Ramos (cell line): ENCODE measurements around the gene TMA7.

Experiments
- in situ Hi-C: fragments of 300-500 bp; cut with MboI; formaldehyde crosslinking; loops from one replicate; pipeline ENCODE4 v1.14.3; 2022; ENCODE audit warnings: low sequenced_read_pairs; ENCODE audit not compliant: unreplicated experiment

Gene TMA7

DNA sequence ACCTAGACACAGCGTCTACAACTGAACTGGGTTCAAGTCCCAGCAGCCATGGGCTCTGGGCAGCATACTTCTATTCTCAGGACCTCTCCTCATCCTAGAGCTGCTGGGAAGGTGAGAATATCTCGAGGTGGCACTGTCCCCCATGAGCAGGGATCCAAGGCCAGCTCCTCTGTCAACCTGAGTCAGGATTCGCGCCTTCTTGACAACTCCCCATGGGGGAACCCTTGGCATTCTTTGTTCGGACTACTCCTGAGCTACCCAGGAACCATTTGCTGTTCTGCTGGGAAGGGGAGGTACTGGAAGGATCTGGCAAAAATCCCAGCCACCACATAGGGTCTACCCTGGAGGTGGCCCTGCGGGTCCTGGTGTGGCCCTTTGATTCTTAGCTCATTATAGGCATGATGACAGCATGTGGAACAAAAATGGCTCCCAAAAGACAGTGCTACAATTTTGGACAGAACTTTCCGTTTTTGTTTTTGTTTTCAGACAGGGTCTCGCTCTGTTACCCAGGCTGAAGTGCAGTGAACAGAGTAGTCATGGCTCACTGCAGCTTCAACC is 32.4 kb upstream of the TMA7 start:
- in situ Hi-C loops, result loop anchor here (10.0 kb wide), 1 partner anchor 137 kb away; no protein-coding TSS in a partner anchor

DNA sequence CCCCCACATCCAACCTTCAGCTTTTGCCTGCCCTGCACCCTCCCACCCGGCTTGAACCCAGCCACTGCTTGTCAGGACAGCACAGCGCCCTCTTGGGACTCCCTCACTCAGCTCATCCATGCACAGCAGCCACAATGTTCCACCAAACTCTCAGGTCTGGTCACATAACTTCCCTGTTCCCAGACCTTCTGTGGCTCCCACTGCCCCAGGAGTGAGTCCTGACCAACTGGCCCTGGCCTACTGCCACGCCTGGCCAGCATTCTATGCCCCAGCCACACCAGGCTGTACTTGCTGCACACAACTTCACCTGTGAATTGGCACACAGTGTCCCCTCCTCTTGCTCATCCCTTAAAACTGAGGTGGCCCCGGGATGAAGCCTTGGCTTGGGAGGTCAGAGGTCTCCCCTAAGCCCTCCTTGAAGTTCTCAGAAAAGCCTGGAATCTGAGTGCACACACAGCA is 31.2 kb upstream of the TMA7 start:
- in situ Hi-C loops, result loop anchor here (10.0 kb wide), 1 partner anchor 136 kb away; no protein-coding TSS in a partner anchor

DNA sequence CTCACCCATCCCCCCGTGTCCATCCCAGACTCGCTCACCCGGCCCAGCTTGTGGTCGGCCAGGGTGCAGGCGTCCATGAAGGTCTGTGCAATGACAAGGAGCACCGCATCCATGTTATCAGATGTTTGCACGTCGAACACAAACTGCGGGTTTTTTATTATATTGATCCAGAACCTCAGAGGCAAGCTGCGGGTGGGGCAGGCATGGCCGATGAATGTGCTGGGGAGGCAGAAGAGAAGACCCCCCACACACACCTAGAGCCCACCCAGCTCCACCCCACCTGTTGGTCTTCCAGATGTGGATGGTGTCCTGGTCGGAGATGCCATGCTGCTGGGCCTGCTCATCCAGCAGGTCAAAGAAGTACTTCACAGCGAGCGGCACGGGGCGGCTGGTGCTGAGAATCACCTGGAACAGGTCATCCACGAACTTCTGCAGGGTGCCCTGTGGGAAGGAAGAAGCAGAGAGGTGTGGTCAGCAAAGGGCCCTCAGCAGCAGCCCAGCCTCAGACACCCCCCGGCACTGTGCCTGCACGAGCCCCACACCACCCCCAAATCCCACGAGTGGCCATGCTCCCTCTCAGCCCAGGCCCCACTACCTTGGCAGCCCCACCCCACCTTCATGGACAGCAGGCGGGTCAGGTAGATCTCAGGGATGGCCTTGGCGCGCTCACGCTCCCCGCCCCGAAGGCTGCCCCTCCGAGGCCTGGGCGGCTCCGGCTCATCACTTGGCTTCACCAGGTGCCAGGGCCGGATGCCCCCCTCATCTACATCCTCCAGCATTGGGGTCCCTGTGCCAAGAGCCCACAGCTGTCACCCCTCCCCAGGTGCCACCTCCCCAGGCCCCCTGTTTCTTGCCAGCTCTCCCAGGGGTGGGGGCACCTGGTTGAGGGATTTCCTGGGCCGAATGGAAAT is 30.5 kb upstream of the TMA7 start:
- in situ Hi-C loops, result loop anchor here (10.0 kb wide), 1 partner anchor 135 kb away; no protein-coding TSS in a partner anchor

DNA sequence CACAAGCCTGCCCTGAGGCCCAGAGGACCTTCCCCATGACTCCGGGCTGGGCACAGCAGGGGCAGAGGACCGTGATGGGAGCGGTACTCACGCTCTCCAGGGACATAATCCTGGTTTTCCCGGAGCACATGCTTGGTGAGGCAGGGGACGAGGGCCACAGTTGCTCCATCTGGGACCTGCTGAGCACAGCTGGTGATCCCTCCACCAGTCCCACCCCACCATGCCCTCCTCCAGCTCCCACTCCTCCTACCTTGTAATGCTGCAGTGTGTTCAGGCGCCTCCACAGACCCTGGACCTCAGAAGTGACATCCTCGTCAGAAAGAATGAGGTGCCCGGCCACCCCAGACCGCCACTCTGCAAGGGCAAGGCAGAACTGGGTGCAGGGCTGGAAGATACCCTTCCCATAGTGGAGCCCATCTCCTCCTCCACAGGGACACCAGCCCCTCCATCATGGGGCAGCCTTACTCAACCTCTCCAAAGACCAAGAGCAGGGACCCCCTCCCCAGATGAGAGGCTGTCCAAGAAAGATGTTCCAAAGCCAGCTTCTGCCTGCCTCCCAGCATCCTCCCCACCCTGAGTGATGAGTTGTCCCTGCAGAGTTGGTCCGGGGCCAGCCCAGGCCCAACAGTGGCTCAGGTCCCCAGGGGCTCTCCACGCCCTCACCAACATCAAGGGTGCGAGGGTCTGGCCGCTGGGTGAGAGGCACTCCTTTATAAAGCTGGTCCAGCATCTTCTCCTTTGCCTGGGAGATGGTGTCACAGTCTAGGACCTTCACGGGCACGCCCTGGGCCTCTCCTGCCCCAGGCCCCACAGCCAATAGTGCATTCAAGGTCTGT is 29.6 kb upstream of the TMA7 start:
- in situ Hi-C loops, result no loop called here

DNA sequence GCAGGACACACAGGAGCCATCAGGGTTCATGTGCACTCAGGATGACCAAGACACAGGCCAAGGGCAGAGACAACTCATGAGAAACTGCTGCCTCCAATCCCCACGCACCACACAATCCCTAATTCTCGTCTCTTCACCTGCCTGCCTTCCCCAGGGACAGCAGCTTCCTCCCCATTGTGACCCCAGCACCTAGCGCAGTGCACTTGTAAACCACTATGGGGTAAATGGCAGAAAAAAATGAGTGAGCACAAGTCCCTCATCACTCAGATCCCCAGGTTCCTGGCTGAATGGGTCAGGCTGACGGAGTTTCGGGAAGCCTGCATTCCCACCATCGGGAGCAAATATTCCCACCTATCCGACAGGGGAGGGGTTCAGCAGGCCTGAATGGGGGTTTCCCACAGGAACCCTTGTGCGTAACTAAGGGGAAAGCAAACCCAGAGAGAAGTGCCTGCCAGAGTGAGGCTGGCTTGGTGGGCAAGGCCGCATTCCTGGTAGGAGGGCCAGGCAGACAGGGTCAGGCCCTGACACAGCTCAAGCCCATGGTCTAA is 28.9 kb upstream of the TMA7 start:
- in situ Hi-C loops, result no loop called here

DNA sequence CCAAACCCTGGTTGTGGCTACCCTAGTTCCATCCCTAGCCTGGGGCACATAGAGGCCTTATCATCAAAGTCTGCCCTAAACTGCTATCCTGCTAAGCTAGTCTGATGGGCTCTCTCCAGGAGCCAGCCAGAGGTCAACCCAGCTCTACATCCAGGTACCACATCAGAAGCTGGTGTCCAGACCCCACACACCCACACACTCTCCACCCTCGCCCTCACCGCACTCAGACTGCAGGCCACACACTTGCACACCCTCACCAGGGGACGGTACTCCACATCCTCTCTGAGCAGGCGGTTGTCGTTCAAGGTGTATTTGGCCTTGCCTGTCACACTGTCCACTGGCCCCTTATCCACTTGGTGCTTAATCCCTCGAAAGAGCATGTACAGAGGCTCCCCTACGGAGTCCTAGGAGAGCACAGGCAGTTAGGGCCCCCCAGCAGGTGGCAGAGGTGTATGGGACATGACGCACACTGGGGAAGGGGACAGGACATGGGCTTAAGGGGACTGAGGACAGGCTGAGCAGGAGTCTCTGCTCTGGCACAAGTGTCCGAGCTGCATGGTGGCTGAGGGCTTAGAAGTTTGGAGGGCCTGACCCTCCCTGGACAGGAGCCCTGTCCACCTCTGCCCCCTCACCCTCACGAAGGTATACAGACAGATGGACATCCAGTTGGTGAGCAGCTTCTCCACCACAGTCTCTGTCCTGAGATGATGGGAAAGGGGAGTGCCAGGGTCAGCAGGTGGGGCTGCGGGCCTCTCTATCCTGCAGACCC is 28.3 kb upstream of the TMA7 start:
- in situ Hi-C loops, result no loop called here

DNA sequence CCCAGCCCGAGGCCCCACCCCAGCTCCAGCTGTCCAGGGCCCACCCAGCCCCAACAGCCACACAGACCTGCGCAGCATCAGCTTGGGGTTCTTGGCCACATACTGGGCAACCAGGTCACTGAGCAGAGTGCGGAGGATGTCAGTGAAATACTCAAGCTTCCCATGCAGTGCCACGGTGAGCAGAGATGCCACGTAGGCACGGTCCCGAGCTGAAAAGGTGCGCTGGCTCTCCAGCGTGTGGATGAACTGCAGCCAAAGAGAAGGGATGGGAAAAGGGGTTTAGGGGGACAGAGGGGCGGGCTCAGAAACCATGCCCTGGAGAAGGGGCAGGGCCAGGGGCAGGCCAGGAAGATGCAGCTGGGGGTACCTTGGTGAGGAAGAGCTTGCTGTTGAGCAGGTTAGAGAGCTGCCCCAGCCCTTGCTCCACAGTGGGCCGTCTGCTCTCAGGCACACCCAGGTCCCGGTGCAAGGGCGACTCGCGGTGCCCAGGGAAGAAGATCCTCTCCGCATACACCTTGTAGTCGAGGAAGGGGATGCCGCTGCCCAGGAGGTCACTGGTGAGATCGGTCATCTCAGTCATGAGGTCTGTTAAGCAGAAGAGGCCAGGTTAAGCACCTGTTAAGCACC is 27.6 kb upstream of the TMA7 start:
- in situ Hi-C loops, result no loop called here

DNA sequence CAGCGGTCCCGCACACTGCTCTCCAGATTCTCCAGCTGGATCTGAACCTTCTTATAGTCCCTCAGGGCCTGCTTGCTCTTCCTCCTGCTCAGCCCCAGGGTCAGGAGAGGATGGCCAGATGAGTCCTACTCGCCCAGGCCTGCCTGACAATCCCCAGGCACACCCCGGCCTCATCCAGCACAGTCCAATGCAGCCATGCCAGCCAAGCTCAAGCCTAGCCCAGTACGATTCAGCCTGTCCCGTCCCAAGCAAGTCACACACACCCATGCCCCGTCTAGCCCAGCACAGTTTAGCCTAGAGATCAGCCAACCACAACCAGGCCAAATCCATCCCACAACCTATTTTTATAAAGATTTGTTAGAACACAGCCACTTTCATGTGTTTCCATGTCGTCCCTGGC is 27.0 kb upstream of the TMA7 start:
- in situ Hi-C loops, result no loop called here

DNA sequence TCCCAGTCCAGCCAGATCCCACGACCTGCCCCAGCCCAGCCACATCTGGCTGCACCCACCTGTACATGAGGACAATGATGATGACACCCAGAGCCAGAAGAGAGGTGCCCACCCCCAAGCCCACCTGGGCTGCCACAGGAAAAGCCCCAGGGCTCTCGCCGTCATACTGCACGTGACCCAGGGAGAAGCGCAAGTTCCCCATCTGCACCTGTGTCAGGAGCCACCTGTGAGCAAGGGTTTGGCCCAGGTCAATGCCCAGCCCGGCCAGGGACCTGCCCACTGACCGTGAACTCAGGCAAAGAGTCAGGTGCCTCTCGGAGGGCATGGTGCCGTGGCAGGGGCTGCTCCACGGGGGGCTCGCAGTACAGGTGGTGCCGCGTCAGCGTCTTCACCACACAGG is 26.4 kb upstream of the TMA7 start:
- in situ Hi-C loops, result no loop called here

DNA sequence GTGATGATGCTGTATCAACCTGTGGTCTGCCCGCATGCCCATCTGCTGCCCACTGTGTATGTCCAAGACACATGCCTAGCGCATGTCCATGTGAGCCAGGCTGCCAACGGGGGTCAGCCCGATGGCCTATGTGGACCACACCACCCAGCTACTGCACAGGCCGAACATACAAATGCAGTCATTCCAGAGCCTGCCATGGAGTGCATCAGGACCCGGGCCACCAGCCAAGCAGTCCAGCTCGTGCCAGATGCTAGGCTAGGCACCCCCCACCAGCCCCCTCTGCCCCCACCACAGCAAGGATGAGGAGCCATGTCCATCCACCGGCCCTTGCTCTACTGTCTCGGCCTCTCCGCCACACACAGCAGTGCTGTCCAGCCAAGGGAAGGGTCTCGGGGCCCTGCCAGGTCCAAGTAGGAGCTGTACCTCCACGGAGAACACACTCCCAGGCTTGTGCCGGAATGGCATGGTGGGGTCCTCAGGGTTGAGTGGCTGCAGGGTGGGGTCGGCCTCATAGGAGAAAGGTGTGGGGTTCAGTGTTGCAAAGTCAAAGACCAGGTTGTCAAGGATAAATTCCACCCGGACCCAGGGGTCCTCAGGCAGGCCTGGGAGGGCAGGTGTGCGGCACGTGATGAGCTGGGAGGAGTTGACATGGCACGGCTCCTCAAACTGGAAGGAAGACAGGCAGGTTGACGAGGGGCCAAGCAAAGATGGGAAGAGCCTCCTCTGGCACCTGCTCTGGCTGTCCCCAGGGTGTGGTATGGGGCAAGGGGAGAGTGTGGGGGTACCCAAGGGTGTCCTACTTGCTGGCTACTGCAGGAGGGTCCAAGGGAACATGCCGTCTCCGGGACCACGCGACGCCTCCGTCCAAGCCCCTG is 25.4 kb upstream of the TMA7 start:
- in situ Hi-C loops, result no loop called here

DNA sequence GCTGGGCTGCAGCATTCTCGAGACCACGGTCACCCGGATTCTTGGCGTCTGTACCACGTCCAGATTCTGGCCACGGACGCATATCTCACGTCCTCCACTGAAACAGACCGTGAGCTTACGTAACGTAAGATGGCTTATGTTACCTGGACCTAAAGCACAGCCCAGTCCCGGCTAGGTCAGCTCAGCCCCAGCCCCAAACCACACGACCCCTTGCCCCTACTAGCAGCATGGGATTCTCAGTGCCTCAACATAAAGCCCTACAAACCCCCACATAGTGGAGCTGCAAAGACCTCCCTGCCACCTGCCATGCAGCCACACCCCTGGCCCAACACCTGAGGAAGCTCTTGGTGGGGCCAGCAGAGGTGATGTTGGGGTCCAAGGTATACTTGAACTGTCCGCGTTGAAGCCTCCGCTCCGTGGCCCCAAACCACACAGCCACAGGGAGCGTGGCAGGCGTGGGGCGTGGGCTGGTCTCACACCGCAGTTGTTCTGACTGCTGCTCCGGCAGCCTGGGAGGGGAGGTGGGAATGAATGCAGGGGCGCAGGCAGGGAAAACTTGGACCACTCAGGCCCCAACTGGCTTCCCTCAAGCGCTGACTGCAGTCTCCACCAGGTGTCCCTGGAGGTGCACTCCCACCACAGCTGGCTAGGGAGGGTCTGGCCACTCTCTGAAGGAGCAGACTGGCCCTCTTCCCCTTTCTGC is 24.7 kb upstream of the TMA7 start:
- in situ Hi-C loops, result no loop called here

DNA sequence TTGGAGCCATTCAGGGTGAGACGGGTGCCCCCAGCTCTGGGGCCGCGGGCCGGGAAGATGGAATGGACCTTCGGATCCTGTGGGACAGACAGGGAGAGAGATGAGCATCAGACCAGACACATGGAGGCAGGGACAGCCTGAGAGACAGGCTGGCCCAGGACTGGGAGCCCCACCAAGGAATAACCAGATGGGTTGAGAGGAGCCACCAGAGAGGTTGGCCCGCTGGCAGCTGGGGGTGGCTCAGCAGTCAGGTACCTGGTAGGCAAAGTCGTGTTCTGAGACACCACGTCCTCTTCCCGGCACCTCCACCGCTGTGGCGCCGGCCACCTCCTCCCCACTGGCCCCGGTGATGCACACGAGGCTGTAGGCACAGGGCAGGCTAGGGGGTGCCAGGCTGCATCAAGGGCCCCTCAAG is 24.0 kb upstream of the TMA7 start:
- in situ Hi-C loops, result no loop called here

DNA sequence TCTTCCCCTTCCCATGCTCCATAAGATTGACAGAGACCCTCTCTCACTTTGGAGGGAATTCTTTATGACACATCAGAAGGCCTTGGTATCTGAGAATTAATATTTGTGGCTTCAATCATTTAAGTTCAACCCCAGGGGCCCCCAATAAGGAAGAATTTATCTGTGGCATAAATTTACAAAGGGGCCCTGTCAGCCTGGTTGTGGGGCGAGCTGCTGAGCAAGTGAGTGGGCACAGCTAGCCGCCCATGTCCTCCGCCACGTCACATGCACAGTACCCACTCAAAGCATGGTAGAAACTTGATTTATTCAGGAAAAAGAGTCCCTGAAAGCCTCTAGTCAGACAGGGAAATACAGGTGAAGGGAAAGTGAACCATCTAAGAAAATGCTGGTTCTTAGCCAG is 23.5 kb upstream of the TMA7 start:
- in situ Hi-C loops, result no loop called here

DNA sequence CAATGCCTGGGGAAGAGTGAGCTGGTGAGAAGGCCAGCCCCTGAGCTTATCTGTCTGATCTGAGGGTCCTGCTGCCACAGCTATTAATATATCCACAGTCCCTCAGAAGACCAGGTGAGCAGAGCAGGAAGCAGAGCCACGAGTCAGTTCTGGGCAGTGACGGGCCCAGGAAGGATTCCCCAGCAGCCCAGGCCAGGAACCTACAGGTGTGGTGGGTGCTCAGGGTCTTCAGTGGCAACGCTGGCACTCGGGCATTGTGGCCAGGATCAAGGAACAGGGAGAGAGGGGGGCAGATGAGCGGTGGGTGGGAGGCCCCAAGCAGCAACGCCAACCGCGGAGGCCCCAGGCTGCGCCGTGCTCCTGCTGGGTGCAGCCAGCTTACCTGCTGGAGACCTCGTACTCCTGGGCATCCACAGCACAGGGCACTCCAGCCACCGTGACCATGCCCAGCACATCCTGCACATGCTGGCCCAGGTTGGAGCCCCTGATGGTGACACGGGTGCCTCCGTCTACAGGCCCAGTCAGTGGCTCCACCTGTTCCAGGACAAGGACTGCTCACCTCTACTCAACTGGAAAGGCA is 22.4 kb upstream of the TMA7 start:
- in situ Hi-C loops, result no loop called here

DNA sequence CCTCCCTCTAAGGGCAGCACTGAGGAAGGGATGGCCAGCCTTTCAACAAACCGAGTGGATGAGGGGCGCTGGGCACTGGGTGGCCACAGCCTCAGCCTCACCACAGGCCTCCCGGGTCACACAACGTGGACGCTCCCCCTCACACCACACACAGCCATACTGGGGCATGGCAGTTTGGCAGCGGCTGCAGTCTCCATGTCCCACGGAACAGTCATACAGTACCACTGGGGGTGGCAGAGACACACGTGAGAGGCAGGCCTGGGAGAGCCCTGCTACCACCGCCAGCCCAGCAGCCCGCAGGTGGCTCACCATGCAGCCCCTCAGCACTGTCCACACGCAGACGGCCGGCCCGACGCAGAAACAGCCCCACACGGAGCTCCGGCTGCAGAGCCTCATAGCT is 21.9 kb upstream of the TMA7 start:
- in situ Hi-C loops, result no loop called here

DNA sequence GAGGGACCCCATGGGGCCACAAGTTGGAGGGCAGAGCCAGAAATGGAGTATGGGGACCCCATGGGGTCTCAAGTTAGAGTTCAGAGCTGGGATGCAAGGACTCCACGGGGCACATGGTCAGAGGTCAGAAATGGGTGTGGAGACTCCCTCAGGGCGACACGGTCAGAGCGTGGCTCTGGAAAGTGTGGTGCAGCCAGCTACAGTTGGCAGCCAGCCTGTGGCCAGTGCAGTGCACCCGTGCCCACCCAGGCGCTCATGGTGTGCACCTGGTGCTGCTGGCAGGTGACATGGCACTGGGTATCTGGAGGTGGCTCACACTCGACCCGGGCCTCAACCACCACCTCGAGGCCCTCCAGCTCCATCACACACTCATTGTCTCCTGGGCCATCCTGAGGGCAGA is 21.4 kb upstream of the TMA7 start:
- in situ Hi-C loops, result no loop called here

DNA sequence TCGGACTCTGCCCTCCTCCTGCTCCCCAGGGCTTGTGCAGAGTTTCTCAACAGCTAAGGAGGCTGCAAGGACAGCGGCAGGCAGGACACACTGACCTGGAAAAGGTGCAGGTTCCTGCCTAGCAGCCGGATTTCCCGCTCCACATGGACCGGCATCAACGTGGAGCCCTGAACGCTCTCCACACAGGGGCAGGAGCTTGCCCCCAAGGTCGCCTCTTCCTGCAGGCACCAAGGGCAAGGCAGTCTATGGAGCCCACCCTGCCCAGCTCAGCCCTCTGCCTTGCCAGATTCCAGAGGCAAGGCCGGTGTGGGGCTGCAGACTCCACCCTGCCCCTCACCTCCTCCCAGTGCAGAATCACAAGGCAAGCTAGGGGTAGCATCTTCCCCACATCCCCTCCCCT is 20.9 kb upstream of the TMA7 start:
- in situ Hi-C loops, result no loop called here
